GM12801 (cell line): ENCODE data around the gene BIN1.

Source experiments
- TF ChIP-seq, protein P1 (sequence below): IDR thresholded peaks from one replicate; pipeline ENCODE4 v1.5.1; 2011; ENCODE audit warnings: control low read depth; ENCODE audit not compliant: insufficient read length; ENCODE audit errors: extremely low read depth

Gene BIN1

DNA sequence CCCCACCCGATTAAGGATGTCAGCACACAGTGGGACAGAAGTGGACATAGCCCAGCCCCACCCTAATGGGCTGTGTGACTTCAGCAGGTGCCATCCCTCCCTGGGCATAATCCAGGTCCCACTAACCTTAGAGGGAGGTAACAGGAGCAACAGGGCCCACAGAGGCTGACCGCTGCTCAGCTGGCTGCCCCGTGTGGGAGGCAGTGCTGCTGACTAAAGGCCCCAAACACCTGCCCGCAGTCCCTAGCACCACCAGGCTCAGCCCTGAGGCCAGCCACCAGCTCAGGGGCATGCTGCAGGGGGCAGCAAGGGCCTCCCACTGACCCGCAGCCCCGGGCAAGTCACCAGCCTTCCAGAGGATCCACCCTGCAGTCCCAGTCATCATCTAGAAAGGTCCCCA lies 14.6 kb downstream of the BIN1 start:
- TF ChIP-seq, protein P1, sequence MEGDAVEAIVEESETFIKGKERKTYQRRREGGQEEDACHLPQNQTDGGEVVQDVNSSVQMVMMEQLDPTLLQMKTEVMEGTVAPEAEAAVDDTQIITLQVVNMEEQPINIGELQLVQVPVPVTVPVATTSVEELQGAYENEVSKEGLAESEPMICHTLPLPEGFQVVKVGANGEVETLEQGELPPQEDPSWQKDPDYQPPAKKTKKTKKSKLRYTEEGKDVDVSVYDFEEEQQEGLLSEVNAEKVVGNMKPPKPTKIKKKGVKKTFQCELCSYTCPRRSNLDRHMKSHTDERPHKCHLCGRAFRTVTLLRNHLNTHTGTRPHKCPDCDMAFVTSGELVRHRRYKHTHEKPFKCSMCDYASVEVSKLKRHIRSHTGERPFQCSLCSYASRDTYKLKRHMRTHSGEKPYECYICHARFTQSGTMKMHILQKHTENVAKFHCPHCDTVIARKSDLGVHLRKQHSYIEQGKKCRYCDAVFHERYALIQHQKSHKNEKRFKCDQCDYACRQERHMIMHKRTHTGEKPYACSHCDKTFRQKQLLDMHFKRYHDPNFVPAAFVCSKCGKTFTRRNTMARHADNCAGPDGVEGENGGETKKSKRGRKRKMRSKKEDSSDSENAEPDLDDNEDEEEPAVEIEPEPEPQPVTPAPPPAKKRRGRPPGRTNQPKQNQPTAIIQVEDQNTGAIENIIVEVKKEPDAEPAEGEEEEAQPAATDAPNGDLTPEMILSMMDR: no peak

GRCh38 chr2:127091886-127092285 lies 15.1 kb downstream of the BIN1 start:
- TF ChIP-seq, protein P1: no peak

GRCh38 chr2:127091148-127091547 lies 15.8 kb downstream of the BIN1 start:
- TF ChIP-seq, protein P1: no peak

GRCh38 chr2:127090281-127091120 lies 16.5 kb downstream of the BIN1 start:
- TF ChIP-seq, protein P1: no peak

GRCh38 chr2:127089478-127090235 lies 17.3 kb downstream of the BIN1 start:
- TF ChIP-seq, protein P1: no peak

- TF ChIP-seq, protein P1: no peak
Observed at GRCh38 chr2:127088706-127089105, 18.2 kb downstream of the BIN1 start.

DNA sequence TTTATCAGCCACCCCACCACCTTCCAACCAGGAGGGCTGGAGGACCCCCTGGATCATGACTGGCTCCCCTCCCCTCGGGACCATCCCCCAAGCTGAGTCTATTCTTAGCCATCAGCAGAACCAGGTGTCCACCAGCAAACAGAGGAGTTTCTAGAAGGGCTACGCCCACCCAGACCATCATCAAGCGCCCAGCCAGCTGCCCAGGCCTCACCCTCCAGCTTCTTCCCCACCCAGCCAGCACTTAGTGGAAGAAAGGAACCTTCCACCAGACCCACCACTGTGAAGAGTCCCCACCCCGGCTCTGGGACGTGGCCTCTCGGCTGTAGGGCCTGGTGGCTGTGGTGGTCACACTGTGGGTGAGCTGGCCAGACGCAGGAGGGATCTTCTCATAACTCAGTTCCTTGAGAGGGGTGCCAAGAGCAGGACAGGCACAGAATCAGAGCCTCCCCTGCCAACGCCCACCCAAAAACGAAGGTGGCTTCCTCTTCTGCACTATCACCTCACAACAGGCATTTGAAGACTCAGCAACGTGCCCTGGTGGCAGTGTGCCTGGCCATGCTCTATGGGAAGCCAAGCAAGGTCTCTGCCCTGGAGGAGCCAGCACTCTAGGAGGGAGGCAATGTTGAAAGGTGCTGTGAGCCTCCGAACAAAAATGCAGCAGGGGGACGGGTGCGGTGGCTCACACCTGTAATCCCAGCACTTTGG lies 19.0 kb downstream of the BIN1 start:
- TF ChIP-seq, protein P1: no peak
